ENCODE results near the gene TWF2. TPM values are rescaled to one million over a fixed set of nuclear protein-coding genes. Genes with fewer than 3 reads are reported as not detected.

TWF2 gene
- total RNA-seq, 3 donors from 2014 or later (not counting 1 experiment from before 2014, with no cell fraction given): 49.2 to 76.6 (median 52.0) TPM

DNA sequence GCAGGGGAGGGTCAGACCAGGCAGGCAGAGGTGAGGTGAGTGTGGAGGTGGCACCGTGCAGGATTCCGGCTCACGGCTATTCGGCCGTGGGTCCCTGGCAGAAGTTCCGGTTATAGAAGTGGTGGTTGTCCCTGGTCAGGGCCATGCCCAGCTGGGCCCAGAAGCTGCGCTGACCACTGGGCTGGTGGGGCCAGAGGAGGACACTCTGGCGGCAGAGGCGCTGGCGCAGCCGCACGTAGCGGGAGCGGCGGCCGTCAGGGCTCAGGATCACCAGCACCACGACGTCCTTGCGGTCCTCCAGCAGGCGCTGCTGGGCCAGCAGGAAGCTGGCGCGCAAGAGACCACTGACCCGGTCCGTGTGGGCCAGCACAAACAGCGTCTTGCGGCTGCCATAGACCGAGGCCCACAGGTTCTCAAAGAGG lies 17.8 kb downstream of the TWF2 start:
- Mint-ChIP-seq H3K4me3 (no peak overlapping the region), H3K27me3 (ENCODE audit: low read depth in 2 of 2) (no peaks in the 10 kb centered on the region), H3K4me1 (peaks cover 40 to 45% of the 10 kb centered on the region in 2 donors), H3K36me3 (no peaks in the 10 kb centered on the region), H3K9me3 (no peaks in the 10 kb centered on the region), H3K27ac (no peak overlapping the region)
- Histone ChIP-seq H3K4me1 (ENCODE audit: control insufficient read depth, insufficient read depth, low read length) (peaks cover 79% of the 10 kb centered on the region), H3K9me3 (ENCODE audit: control insufficient read depth, insufficient read depth, low read length) (no peaks in the 10 kb centered on the region), H3K4me3 (ENCODE audit: low read length) (no peak overlapping the region), H3K27ac (ENCODE audit: low read length) (no peak overlapping the region), H3K27me3 (ENCODE audit: control insufficient read depth, insufficient read depth, low read length) (no peaks in the 10 kb centered on the region), H3K36me3 (ENCODE audit: control insufficient read depth, insufficient read depth, low read length) (no peaks in the 10 kb centered on the region)
- intact Hi-C loops (cut with micrococcal nuclease): loop anchor here (5.0 kb wide), 1 partner anchor 226 kb away; the partner anchor contains the start of gene SEMA3G
- no peak for ATAC-seq
- DNase-seq: no peak
- WGBS (ENCODE audit: insufficient coverage): 96% methylated on average over 27 of the region's 27 CpGs
- TF ChIP-seq, protein P1, sequence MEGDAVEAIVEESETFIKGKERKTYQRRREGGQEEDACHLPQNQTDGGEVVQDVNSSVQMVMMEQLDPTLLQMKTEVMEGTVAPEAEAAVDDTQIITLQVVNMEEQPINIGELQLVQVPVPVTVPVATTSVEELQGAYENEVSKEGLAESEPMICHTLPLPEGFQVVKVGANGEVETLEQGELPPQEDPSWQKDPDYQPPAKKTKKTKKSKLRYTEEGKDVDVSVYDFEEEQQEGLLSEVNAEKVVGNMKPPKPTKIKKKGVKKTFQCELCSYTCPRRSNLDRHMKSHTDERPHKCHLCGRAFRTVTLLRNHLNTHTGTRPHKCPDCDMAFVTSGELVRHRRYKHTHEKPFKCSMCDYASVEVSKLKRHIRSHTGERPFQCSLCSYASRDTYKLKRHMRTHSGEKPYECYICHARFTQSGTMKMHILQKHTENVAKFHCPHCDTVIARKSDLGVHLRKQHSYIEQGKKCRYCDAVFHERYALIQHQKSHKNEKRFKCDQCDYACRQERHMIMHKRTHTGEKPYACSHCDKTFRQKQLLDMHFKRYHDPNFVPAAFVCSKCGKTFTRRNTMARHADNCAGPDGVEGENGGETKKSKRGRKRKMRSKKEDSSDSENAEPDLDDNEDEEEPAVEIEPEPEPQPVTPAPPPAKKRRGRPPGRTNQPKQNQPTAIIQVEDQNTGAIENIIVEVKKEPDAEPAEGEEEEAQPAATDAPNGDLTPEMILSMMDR (IDR thresholded peaks at IDR 0.05): no peak

- ATAC-seq (peak; percentile 83 to 87 (median 84)), DNase-seq (peak; percentile 79 to 93)
- no peaks in the 10 kb centered on the region for H3K27me3 Mint-ChIP-seq (ENCODE audit: low read depth in 2 of 2)
- H3K4me3 Mint-ChIP-seq: peak overlapping the region; percentile 40
- Histone ChIP-seq H3K36me3 (ENCODE audit: control insufficient read depth, insufficient read depth, low read length) (peaks cover 3% of the 10 kb centered on the region), H3K27me3 (ENCODE audit: control insufficient read depth, insufficient read depth, low read length) (no peaks in the 10 kb centered on the region), H3K4me3 (ENCODE audit: low read length) (no peak overlapping the region), H3K27ac (ENCODE audit: low read length) (no peak overlapping the region), H3K9me3 (ENCODE audit: control insufficient read depth, insufficient read depth, low read length) (no peaks in the 10 kb centered on the region), H3K4me1 (ENCODE audit: control insufficient read depth, insufficient read depth, low read length) (peaks cover 73% of the 10 kb centered on the region)
- H3K36me3 Mint-ChIP-seq: no peaks in the 10 kb centered on the region
- intact Hi-C loops (cut with micrococcal nuclease): loop anchor here (1.0 to 5.0 kb wide), 2 partner anchors 119 to 227 kb away; partner anchors contain the start of gene SEMA3G
- TF ChIP-seq, protein P1 (IDR thresholded peaks at IDR 0.05): peak; percentile 76
- H3K27ac Mint-ChIP-seq: peak overlapping the region in 1 of 2 donors; percentile 10
- H3K4me1 Mint-ChIP-seq: peaks cover 39 to 40% of the 10 kb centered on the region in 2 donors
- 38% methylated on average over 9 of the region's 9 CpGs for WGBS (ENCODE audit: insufficient coverage)
- H3K9me3 Mint-ChIP-seq: no peaks in the 10 kb centered on the region
Observed at GRCh38 chr3:52220380-52221026, 18.5 kb downstream of the TWF2 start.

DNA sequence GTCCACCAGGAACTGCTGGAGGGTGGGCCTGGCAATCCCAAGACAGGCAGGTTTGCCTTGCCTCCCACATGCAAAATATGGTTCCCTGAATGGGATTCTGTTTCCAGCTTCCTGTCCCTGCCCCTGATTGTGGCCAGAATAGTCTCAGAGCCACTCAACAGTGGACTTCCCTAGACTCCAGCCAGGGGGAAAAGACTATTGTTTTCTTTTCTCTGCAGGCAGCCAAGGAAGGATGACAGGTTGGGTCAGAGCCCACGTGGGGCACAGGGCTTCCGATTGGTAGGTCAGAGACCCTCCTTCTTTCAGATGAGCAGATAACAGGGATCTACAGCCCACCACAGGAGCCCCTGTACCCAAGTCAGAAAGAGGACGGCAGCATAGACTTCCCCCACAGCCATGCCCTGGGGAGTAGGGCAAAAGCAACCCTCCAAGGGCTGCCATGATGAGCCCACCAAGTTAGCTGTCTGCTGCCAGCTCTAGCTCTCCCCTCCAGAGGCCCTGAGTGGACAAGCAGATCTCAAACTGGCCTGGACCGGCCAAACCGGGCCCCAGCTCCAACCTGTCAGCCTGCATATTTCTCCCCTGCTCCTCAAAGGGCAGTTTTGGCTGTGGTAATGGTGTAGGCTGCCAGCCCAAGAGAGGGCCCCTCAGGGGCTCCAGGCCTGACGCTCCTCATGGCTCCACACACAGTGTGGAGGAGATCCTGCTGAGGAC lies 19.9 kb downstream of the TWF2 start:
- peaks cover 39 to 40% of the 10 kb centered on the region in 2 donors for H3K4me1 Mint-ChIP-seq
- peak overlapping the region; percentile 51 for H3K27ac ChIP-seq (ENCODE audit: low read length)
- no peaks in the 10 kb centered on the region for H3K9me3 Mint-ChIP-seq
- H3K36me3 Mint-ChIP-seq: peaks cover 10% of the 10 kb centered on the region
- H3K4me1 ChIP-seq (ENCODE audit: control insufficient read depth, insufficient read depth, low read length): peaks cover 70% of the 10 kb centered on the region
- DNase-seq (peak in 1 of 2 donors; percentile 8), ATAC-seq (no peak)
- peak overlapping the region; percentile 82 for H3K4me3 Mint-ChIP-seq
- 88% methylated on average over 5 of the region's 6 CpGs for WGBS (ENCODE audit: insufficient coverage)
- intact Hi-C loops (cut with micrococcal nuclease): no loop called here
- peaks cover 17% of the 10 kb centered on the region for H3K36me3 ChIP-seq (ENCODE audit: control insufficient read depth, insufficient read depth, low read length)
- H3K4me3 ChIP-seq (ENCODE audit: low read length): no peak overlapping the region
- no peaks in the 10 kb centered on the region for H3K27me3 ChIP-seq (ENCODE audit: control insufficient read depth, insufficient read depth, low read length)
- TF ChIP-seq, protein P1 (IDR thresholded peaks at IDR 0.05): no peak
- H3K27ac Mint-ChIP-seq: peak overlapping the region; percentile 68 to 80
- no peaks in the 10 kb centered on the region for H3K9me3 ChIP-seq (ENCODE audit: control insufficient read depth, insufficient read depth, low read length)
- no peaks in the 10 kb centered on the region for H3K27me3 Mint-ChIP-seq (ENCODE audit: low read depth in 2 of 2)

All from natural killer cell (primary cell).